ENCODE results near the gene CT55.
"Not testable (repeated sequence)": the region's sequence is repeated elsewhere in the genome, so short reads cannot be mapped to it uniquely, and the experiment has no call there.

DNA sequence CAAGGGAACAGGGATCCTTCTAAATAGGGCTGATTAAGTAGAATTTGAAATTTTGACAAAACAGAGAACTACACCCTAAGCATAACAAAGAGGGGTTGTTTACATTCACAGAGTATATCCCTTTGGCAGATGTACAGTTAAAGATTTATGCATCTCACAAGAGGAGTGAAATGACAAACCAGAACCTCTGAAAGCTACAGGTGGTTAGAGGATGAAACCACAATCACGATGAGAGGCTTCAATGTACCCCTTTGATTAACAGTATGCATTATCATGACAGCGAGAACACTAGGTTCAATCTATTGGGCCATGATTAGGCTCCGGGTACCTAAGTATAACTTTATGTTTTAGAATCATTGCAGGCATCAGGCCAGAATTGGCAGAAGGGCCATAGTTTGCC is 16.5 kb downstream of the CT55 start:
- TF ChIP-seq CTCF (IDR thresholded peaks at IDR 0.05); ESRRA (CRISPR knock-in tag; IDR thresholded peaks at IDR 0.05; ENCODE audit: borderline replicate concordance); SMAD4 (CRISPR knock-in tag; IDR thresholded peaks at IDR 0.05); ZNF219 (CRISPR knock-in tag; IDR thresholded peaks at IDR 0.05; ENCODE audit: borderline replicate concordance); MAX (CRISPR knock-in tag; IDR thresholded peaks at IDR 0.05); ARID4B (CRISPR knock-in tag; IDR thresholded peaks at IDR 0.05; ENCODE audit: borderline replicate concordance); USF1 (CRISPR knock-in tag; IDR thresholded peaks at IDR 0.05); PRDM15 (CRISPR knock-in tag; IDR thresholded peaks at IDR 0.05); ZNF138 (CRISPR knock-in tag; conservative IDR thresholded peaks at IDR 0.05); ZNF121 (CRISPR knock-in tag; IDR thresholded peaks at IDR 0.05); RELA (CRISPR knock-in tag; IDR thresholded peaks at IDR 0.05; ENCODE audit: borderline replicate concordance): not testable (repeated sequence)
- TF ChIP-seq, protein P1, sequence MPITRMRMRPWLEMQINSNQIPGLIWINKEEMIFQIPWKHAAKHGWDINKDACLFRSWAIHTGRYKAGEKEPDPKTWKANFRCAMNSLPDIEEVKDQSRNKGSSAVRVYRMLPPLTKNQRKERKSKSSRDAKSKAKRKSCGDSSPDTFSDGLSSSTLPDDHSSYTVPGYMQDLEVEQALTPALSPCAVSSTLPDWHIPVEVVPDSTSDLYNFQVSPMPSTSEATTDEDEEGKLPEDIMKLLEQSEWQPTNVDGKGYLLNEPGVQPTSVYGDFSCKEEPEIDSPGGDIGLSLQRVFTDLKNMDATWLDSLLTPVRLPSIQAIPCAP (CRISPR knock-in tag; IDR thresholded peaks at IDR 0.05) = not testable (repeated sequence)
- TF ChIP-seq, protein P2, sequence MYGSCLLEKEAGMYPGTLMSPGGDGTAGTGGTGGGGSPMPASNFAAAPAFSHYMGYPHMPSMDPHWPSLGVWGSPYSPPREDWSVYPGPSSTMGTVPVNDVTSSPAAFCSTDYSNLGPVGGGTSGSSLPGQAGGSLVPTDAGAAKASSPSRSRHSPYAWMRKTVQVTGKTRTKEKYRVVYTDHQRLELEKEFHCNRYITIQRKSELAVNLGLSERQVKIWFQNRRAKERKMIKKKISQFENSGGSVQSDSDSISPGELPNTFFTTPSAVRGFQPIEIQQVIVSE (CRISPR knock-in tag; IDR thresholded peaks at IDR 0.05; ENCODE audit: borderline replicate concordance) = not testable (repeated sequence)

Data from WTC11 (cell line).